ENCODE measurements around the gene FAM120C. TPM values are rescaled to one million over a fixed set of nuclear protein-coding genes. Genes with fewer than 3 reads are reported as not detected.

The FAM120C gene
- total RNA-seq, 2 donors from 2014 or later, result 9.6 to 9.7 TPM

GRCh38 chrX:54085666-54086065 lies 97.4 kb downstream of the FAM120C start:
- no peak overlapping the region for H3K27ac ChIP-seq (ENCODE audit: low read depth, low read length)
- H3K9ac ChIP-seq (ENCODE audit: extremely low read depth, low read length, poor library complexity, severe bottlenecking), result no peak overlapping the region
- Mint-ChIP-seq H3K4me1 (no peaks in the 10 kb centered on the region), H3K9me3 (peaks cover 54% of the 10 kb centered on the region), H3K27ac (no peak overlapping the region), H3K36me3 (ENCODE audit: low read depth) (peaks cover 2% of the 10 kb centered on the region), H3K4me3 (no peak overlapping the region), H3K27me3 (ENCODE audit: insufficient read depth) (no peaks in the 10 kb centered on the region)
- no peak overlapping the region for H3K4me3 ChIP-seq (ENCODE audit: low read length)
- no peaks in the 10 kb centered on the region for H3K36me3 ChIP-seq (ENCODE audit: control insufficient read depth, insufficient read depth, low read length)
- TF ChIP-seq, protein P1, sequence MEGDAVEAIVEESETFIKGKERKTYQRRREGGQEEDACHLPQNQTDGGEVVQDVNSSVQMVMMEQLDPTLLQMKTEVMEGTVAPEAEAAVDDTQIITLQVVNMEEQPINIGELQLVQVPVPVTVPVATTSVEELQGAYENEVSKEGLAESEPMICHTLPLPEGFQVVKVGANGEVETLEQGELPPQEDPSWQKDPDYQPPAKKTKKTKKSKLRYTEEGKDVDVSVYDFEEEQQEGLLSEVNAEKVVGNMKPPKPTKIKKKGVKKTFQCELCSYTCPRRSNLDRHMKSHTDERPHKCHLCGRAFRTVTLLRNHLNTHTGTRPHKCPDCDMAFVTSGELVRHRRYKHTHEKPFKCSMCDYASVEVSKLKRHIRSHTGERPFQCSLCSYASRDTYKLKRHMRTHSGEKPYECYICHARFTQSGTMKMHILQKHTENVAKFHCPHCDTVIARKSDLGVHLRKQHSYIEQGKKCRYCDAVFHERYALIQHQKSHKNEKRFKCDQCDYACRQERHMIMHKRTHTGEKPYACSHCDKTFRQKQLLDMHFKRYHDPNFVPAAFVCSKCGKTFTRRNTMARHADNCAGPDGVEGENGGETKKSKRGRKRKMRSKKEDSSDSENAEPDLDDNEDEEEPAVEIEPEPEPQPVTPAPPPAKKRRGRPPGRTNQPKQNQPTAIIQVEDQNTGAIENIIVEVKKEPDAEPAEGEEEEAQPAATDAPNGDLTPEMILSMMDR (conservative IDR thresholded peaks at IDR 0.05), result no peak
- 89 to 94% methylated on average over 3 to 6 of the region's 6 CpGs for WGBS, 2 experiments (ENCODE audit: insufficient coverage in 1 of 2, insufficient read length in 1 of 2)
- DNase-seq, result no peak
- no peaks in the 10 kb centered on the region for H3K4me1 ChIP-seq (ENCODE audit: control insufficient read depth, insufficient read depth, low read length)
- no peaks in the 10 kb centered on the region for H3K9me3 ChIP-seq (ENCODE audit: control insufficient read depth, low read length)
- H3K27me3 ChIP-seq (ENCODE audit: control insufficient read depth, insufficient read depth, low read length, poor library complexity, severe bottlenecking), result no peaks in the 10 kb centered on the region

- H3K27ac Mint-ChIP-seq, result no peak overlapping the region
- 94% methylated on average over 2 of the region's 2 CpGs; no CpG with 5 or more reads in 1 of the 2 experiments for WGBS, 2 experiments (ENCODE audit: insufficient coverage in 1 of 2, insufficient read length in 1 of 2)
- no peak overlapping the region for H3K9ac ChIP-seq (ENCODE audit: extremely low read depth, low read length, poor library complexity, severe bottlenecking)
- TF ChIP-seq, protein P1 (conservative IDR thresholded peaks at IDR 0.05), result no peak
- H3K36me3 ChIP-seq (ENCODE audit: control insufficient read depth, insufficient read depth, low read length), result no peaks in the 10 kb centered on the region
- H3K36me3 Mint-ChIP-seq (ENCODE audit: low read depth), result peaks cover 9% of the 10 kb centered on the region
- H3K4me1 ChIP-seq (ENCODE audit: control insufficient read depth, insufficient read depth, low read length), result no peaks in the 10 kb centered on the region
- H3K4me1 Mint-ChIP-seq, result no peaks in the 10 kb centered on the region
- no peaks in the 10 kb centered on the region for H3K27me3 ChIP-seq (ENCODE audit: control insufficient read depth, insufficient read depth, low read length, poor library complexity, severe bottlenecking)
- H3K9me3 Mint-ChIP-seq, result peaks cover 38% of the 10 kb centered on the region
- no peaks in the 10 kb centered on the region for H3K27me3 Mint-ChIP-seq (ENCODE audit: insufficient read depth)
- H3K9me3 ChIP-seq (ENCODE audit: control insufficient read depth, low read length), result no peaks in the 10 kb centered on the region
- no peak overlapping the region for H3K27ac ChIP-seq (ENCODE audit: low read depth, low read length)
- H3K4me3 Mint-ChIP-seq, result no peak overlapping the region
- no peak overlapping the region for H3K4me3 ChIP-seq (ENCODE audit: low read length)
- no peak for DNase-seq
These were observed 106.2 kb downstream of the FAM120C start for GRCh38 chrX:54076903-54077302.

DNA sequence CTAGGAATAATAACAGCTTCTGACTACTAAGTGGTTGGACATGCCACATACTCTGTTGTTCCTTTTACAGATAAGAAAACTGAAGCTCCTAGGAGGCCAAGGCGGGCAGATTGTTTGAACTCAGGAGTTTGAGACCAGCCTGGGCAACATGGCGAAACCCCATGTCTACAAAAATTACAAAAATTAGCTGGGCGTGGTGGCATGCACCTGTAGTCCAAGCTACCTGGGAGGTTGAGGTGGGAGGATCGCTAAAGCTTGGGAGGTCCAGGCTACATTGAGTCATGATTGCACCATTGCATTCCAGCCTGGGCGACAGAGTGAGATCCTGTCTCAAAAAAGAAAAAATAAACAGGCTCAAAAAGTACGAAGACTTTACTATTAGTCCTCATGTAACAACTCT lies 108.2 kb downstream of the FAM120C start:
- no peak overlapping the region for H3K27ac Mint-ChIP-seq
- WGBS, 2 experiments (ENCODE audit: insufficient coverage in 1 of 2, insufficient read length in 1 of 2), result 92 to 93% methylated on average over 2 to 6 of the region's 6 CpGs
- Histone ChIP-seq H3K36me3 (ENCODE audit: control insufficient read depth, insufficient read depth, low read length) (no peaks in the 10 kb centered on the region), H3K27ac (ENCODE audit: low read depth, low read length) (no peak overlapping the region), H3K4me3 (ENCODE audit: low read length) (no peak overlapping the region), H3K9me3 (ENCODE audit: control insufficient read depth, low read length) (no peaks in the 10 kb centered on the region), H3K4me1 (ENCODE audit: control insufficient read depth, insufficient read depth, low read length) (no peaks in the 10 kb centered on the region), H3K27me3 (ENCODE audit: control insufficient read depth, insufficient read depth, low read length, poor library complexity, severe bottlenecking) (no peaks in the 10 kb centered on the region), H3K9ac (ENCODE audit: extremely low read depth, low read length, poor library complexity, severe bottlenecking) (no peak overlapping the region)
- H3K4me1 Mint-ChIP-seq, result no peaks in the 10 kb centered on the region
- TF ChIP-seq, protein P1 (conservative IDR thresholded peaks at IDR 0.05), result no peak
- DNase-seq, result no peak
- H3K9me3 Mint-ChIP-seq, result peaks cover 42% of the 10 kb centered on the region
- H3K36me3 Mint-ChIP-seq (ENCODE audit: low read depth), result peaks cover 6% of the 10 kb centered on the region
- no peak overlapping the region for H3K4me3 Mint-ChIP-seq
- H3K27me3 Mint-ChIP-seq (ENCODE audit: insufficient read depth), result no peaks in the 10 kb centered on the region
